Liver (tissue), 9 donors: ENCODE results near the gene SOX5. TPM values are rescaled to one million over a fixed set of nuclear protein-coding genes. Genes with fewer than 3 reads are reported as not detected.

Source experiments
- DNase-seq: peaks from one replicate; pipeline ENCODE4 v3.0.0-alpha.2; 2017; ENCODE audit warnings: low spot score
- H3K27ac ChIP-seq, 2 donors: one replicate each; pipeline ENCODE4 v1.7.0; 2013; ENCODE audit warnings: inconsistent platforms in 2 of 2, low read length in 2 of 2, control low read depth in 1 of 2, low read depth in 1 of 2, mild to moderate bottlenecking in 1 of 2
- H3K27me3 ChIP-seq, 4 donors: one replicate each; pipeline versions ENCODE4 v1.6.1 to v1.7.0; 2013; ENCODE audit warnings: low read length in 3 of 4, inconsistent platforms in 1 of 4, mild to moderate bottlenecking in 1 of 4, moderate library complexity in 1 of 4; ENCODE audit not compliant: control insufficient read depth in 4 of 4, insufficient read depth in 4 of 4
- H3K36me3 ChIP-seq, 4 donors: one replicate each; pipeline versions ENCODE4 v1.6.1 to v1.7.0; 2013; ENCODE audit warnings: low read length in 3 of 4, mild to moderate bottlenecking in 3 of 4, low read depth in 1 of 4, moderate library complexity in 1 of 4; ENCODE audit not compliant: control insufficient read depth in 4 of 4, insufficient read depth in 3 of 4
- H3K4me1 ChIP-seq, 4 donors: one replicate each; pipeline versions ENCODE4 v1.6.1 to v1.7.0; 2013; ENCODE audit warnings: low read length in 3 of 4, mild to moderate bottlenecking in 3 of 4, moderate library complexity in 1 of 4; ENCODE audit not compliant: control insufficient read depth in 4 of 4, insufficient read depth in 4 of 4
- H3K4me3 ChIP-seq, 3 donors: one replicate each; pipeline versions ENCODE4 v1.6.1 to v1.7.0; 2013; ENCODE audit warnings: low read length in 3 of 3, control low read depth in 1 of 3, low read depth in 1 of 3, mild to moderate bottlenecking in 1 of 3
- H3K9ac ChIP-seq, 2 donors: one replicate each; pipeline ENCODE4 v1.7.0; 2013; ENCODE audit warnings: low read length in 2 of 2, mild to moderate bottlenecking in 2 of 2, moderate library complexity in 2 of 2, control low read depth in 1 of 2, low read depth in 1 of 2
- H3K9me3 ChIP-seq, 4 donors: one replicate each; pipeline versions ENCODE4 v1.6.1 to v1.7.0; 2013; ENCODE audit warnings: low read length in 3 of 4; ENCODE audit not compliant: control insufficient read depth in 4 of 4
- ATF3 ChIP-seq: IDR thresholded peaks from 2 replicates; pipeline ENCODE4 v1.6.1; 2016; ENCODE audit warnings: antibody characterized with exemption
- CTCF ChIP-seq: fragments of 150-350 bp; IDR thresholded peaks from 2 replicates; pipeline ENCODE4 v1.5.1; 2017; ENCODE audit warnings: improper control_type of control experiment, low read depth, low read length; ENCODE audit not compliant: missing input control
- EGR1 ChIP-seq, 2 donors: IDR thresholded peaks; 2 replicates each; pipeline ENCODE4 v1.6.1; 2016 to 2018; ENCODE audit warnings: antibody characterized with exemption in 2 of 2, low read depth in 2 of 2
- FOXA1 ChIP-seq: IDR thresholded peaks from 2 replicates; pipeline ENCODE4 v1.6.1; 2016; ENCODE audit warnings: antibody characterized with exemption
- FOXA2 ChIP-seq: IDR thresholded peaks from 2 replicates; pipeline ENCODE4 v1.6.1; 2016; ENCODE audit warnings: antibody characterized with exemption
- GABPA ChIP-seq, 2 donors: IDR thresholded peaks in 1 of 2; conservative IDR thresholded peaks in 1 of 2; 2 replicates each; pipeline ENCODE4 v1.6.1; 2016; ENCODE audit warnings: antibody characterized with exemption in 2 of 2, mild to moderate bottlenecking in 1 of 2, moderate library complexity in 1 of 2
- HNF4A ChIP-seq, 2 donors: conservative IDR thresholded peaks; 2 replicates each; pipeline ENCODE4 v1.6.1; 2016; ENCODE audit warnings: antibody characterized with exemption in 2 of 2, mild to moderate bottlenecking in 2 of 2
- HNF4G ChIP-seq: IDR thresholded peaks from 2 replicates; pipeline ENCODE4 v1.6.1; 2016; ENCODE audit warnings: antibody characterized with exemption
- JUND ChIP-seq, 2 donors: IDR thresholded peaks; 2 replicates each; pipeline ENCODE4 v1.6.1; 2016; ENCODE audit warnings: antibody characterized with exemption in 2 of 2
- MAX ChIP-seq: IDR thresholded peaks from 2 replicates; pipeline ENCODE4 v1.6.1; 2016; ENCODE audit warnings: antibody characterized with exemption
- NR2F2 ChIP-seq: IDR thresholded peaks from 2 replicates; pipeline ENCODE4 v1.6.1; 2016; ENCODE audit warnings: antibody characterized with exemption
- RAD21 ChIP-seq, 2 donors: IDR thresholded peaks; 2 replicates each; pipeline ENCODE4 v1.6.1; 2016; ENCODE audit warnings: antibody characterized with exemption in 2 of 2, mild to moderate bottlenecking in 2 of 2
- RXRA ChIP-seq, 2 donors: IDR thresholded peaks; 2 replicates each; pipeline ENCODE4 v1.6.1; 2017 to 2018; ENCODE audit warnings: antibody characterized with exemption in 2 of 2, mild to moderate bottlenecking in 1 of 2
- SP1 ChIP-seq: IDR thresholded peaks from 2 replicates; pipeline ENCODE4 v1.6.1; 2018; ENCODE audit warnings: antibody characterized with exemption, mild to moderate bottlenecking
- TAF1 ChIP-seq: conservative IDR thresholded peaks from 2 replicates; pipeline ENCODE4 v1.6.1; 2016; ENCODE audit warnings: antibody characterized with exemption, mild to moderate bottlenecking
- YY1 ChIP-seq: IDR thresholded peaks from 2 replicates; pipeline ENCODE4 v1.6.1; 2016; ENCODE audit warnings: antibody characterized with exemption, mild to moderate bottlenecking
- ZBTB33 ChIP-seq: IDR thresholded peaks from 2 replicates; pipeline ENCODE4 v1.6.1; 2016; ENCODE audit warnings: antibody characterized with exemption
- WGBS: extraction: QIAGEN DNeasy Blood & Tissue Kit; methylation state at CpG from one replicate; pipeline ENCODE4 v1.1.7; 2013; 5-methylcytosine and 5-hydroxymethylcytosine counted together
- polyA plus RNA-seq, 2 donors: library from polyadenylated mRNA; stranded (reverse) in 1 of 2; unstranded in 1 of 2; fragments of 200-250 nt in 1 of 2; fragments of >200 nt in 1 of 2; fragmentation: Nextera tagmentation in 1 of 2; extraction: Ambion mirVana in 1 of 2; gene quantifications; one replicate each; pipeline versions ENCODE4 v1.2.1 to v1.2.3, GENCODE V29; 2013 to 2015
- total RNA-seq, 2 donors: library from RNA; depleted of rRNA; stranded (reverse); fragments of >200 nt; gene quantifications; one replicate each; pipeline ENCODE4 v1.2.3, GENCODE V29; 2014
- donor health status: healthy.
- donor health status: healthy.
- donor health status: healthy.
- donor health status: healthy.
- donor health status: healthy.

Gene SOX5
- total and polyA plus RNA-seq, 4 donors, result 2.3 to 42.4 (median 12.3) TPM

GRCh38 chr12:23585156-23585781 is 364.2 kb downstream of the SOX5 start:
- Histone ChIP-seq H3K9ac (no peak overlapping the region), H3K27me3 (no peaks in the 10 kb centered on the region), H3K4me1 (no peaks in the 10 kb centered on the region), H3K9me3 (no peaks in the 10 kb centered on the region), H3K4me3 (no peak overlapping the region), H3K36me3 (peaks cover 0 to 2% (median 0%) of the 10 kb centered on the region in 4 donors), H3K27ac (no peak overlapping the region)
- WGBS, result 90% methylated on average over 2 of the region's 2 CpGs
- DNase-seq, result no peak
- no peak for TF ChIP-seq ZBTB33

- no peak overlapping the region for H3K4me3 ChIP-seq
- no peak overlapping the region for H3K27ac ChIP-seq
- no peaks in the 10 kb centered on the region for H3K4me1 ChIP-seq
- H3K36me3 ChIP-seq, result peaks cover 0 to 2% (median 0%) of the 10 kb centered on the region in 4 donors
- H3K27me3 ChIP-seq, result no peaks in the 10 kb centered on the region
- 86% methylated on average over 3 of the region's 3 CpGs for WGBS
- no peaks in the 10 kb centered on the region for H3K9me3 ChIP-seq
- TF ChIP-seq YY1 (no peak), RAD21 (IDR thresholded peaks at IDR 0.05) (no peak), JUND (IDR thresholded peaks at IDR 0.05) (no peak), FOXA1 (no peak), CTCF (no peak), ZBTB33 (no peak), HNF4A (conservative IDR thresholded peaks at IDR 0.05) (no peak), MAX (no peak), SP1 (no peak), EGR1 (IDR thresholded peaks at IDR 0.05; ENCODE audit: low read depth in 2 of 2) (no peak), ATF3 (no peak), NR2F2 (no peak), RXRA (IDR thresholded peaks at IDR 0.05) (no peak), HNF4G (no peak), GABPA (IDR thresholded peaks at IDR 0.05 in 1 of 2, conservative IDR thresholded peaks at IDR 0.05 in 1 of 2) (no peak), FOXA2 (no peak), TAF1 (no peak)
- no peak overlapping the region for H3K9ac ChIP-seq
- no peak for DNase-seq
Observed at GRCh38 chr12:23581913-23582312, 367.6 kb downstream of the SOX5 start.
